Esophagus muscularis mucosa (tissue), 4 donors: ENCODE data around the gene MBD2. TPM values are rescaled to one million over a fixed set of nuclear protein-coding genes. Genes with fewer than 3 reads are reported as not detected.
A peak's percentile ranks its signal among the peaks of the same experiment; 100 is the strongest.

Experiments used
- DNase-seq: peaks from one replicate; pipeline ENCODE4 v3.0.0-alpha.2; 2017; ENCODE audit errors: extremely low spot score
- H3K27ac ChIP-seq, 4 donors: fragments of 200-600 bp; sonication (generic); replicated peaks in 1 of 4; 1 replicate in 3 of 4; 2 replicates in 1 of 4; pipeline ENCODE4 v1.5.1; 2016 to 2019; ENCODE audit warnings: mild to moderate bottlenecking in 1 of 4
- H3K27me3 ChIP-seq, 4 donors: fragments of 200-600 bp; sonication (generic); one replicate each; pipeline versions ENCODE4 v1.5.1 to v1.6.0; 2016 to 2019
- H3K36me3 ChIP-seq, 4 donors: fragments of 200-600 bp; sonication (generic); one replicate each; pipeline ENCODE4 v1.5.1; 2016 to 2019
- H3K4me1 ChIP-seq, 4 donors: fragments of 200-600 bp; sonication (generic); one replicate each; pipeline ENCODE4 v1.5.1; 2016 to 2019
- H3K4me3 ChIP-seq, 4 donors: fragments of 200-600 bp; sonication (generic); 1 replicate in 2 of 4; 2 replicates in 2 of 4; pipeline ENCODE4 v1.5.1; 2016 to 2019; ENCODE audit warnings: mild to moderate bottlenecking in 4 of 4, moderate library complexity in 1 of 4
- H3K9me3 ChIP-seq, 4 donors: fragments of 200-600 bp; sonication (generic); 1 replicate in 3 of 4; 2 replicates in 1 of 4; pipeline ENCODE4 v1.5.1; 2016 to 2019
- CTCF ChIP-seq, 3 experiments: fragments of 200-600 bp in 2 of 3; fragments of 450-650 bp in 1 of 3; sonication (generic) in 2 of 3; IDR thresholded peaks; one replicate each; pipeline ENCODE4 v1.5.1; 2017 to 2019; ENCODE audit warnings: antibody characterized with exemption in 3 of 3, mild to moderate bottlenecking in 2 of 3, moderate library complexity in 1 of 3
- EP300 ChIP-seq: sonication (generic); formaldehyde crosslinking; IDR thresholded peaks from one replicate; pipeline ENCODE4 v1.6.1; 2017; ENCODE audit warnings: antibody characterized with exemption
- POLR2A ChIP-seq: fragments of 450-650 bp; IDR thresholded peaks from one replicate; pipeline ENCODE4 v1.6.1; 2017; ENCODE audit warnings: antibody characterized with exemption, moderate library complexity, mild to moderate bottlenecking, low read depth
- POLR2AphosphoS5 ChIP-seq, 2 donors: sonication (generic); formaldehyde crosslinking; IDR thresholded peaks; one replicate each; pipeline ENCODE4 v1.6.1; 2017; ENCODE audit warnings: antibody characterized with exemption in 2 of 2
- WGBS: methylation state at CpG from one replicate; pipeline ENCODE4 v1.1.5; 2018; 5-methylcytosine and 5-hydroxymethylcytosine counted together
- intact Hi-C: fragments of 100-400 bp; cut with DNase I; formaldehyde crosslinking; loops from one replicate; pipeline ENCODE4 v1.15.1; 2023
- total RNA-seq, 4 donors: library from RNA; depleted of rRNA; stranded (reverse); fragments of >200 nt; gene quantifications; one replicate each; pipeline versions ENCODE4 v1.1.0 to v1.2.1, GENCODE V29; 2016

Gene MBD2
- 10 to 100 TPM; 30.7 to 43.9 (median 40.8) TPM for total RNA-seq

GRCh38 chr18:54224379-54225014 is at the start of gene MBD2:
Gene MBD2 (minus strand): TSS chr18:54224669. CDS start chr18:54224559, 110 bp downstream.
- intact Hi-C loops = loop anchor here (2.0 kb wide), 1 partner anchor 44 kb away; the partner anchor contains the start of gene POLI
- Histone ChIP-seq H3K4me1 (peaks cover 19 to 47% (median 36%) of the 10 kb centered on the region in 4 donors), H3K4me3 (peak within 1 kb of the TSS; percentile 77 to 92 (median 84)), H3K36me3 (no peaks in the 10 kb centered on the region), H3K27me3 (no peaks in the 10 kb centered on the region), H3K27ac (peak within 1 kb of the TSS; percentile 80 to 85 (median 83)), H3K9me3 (no peaks in the 10 kb centered on the region)
- WGBS = 0% methylated on average over 17 of the region's 66 CpGs
- peak; percentile 97 for DNase-seq
- no peak for TF ChIP-seq POLR2A
- TF ChIP-seq POLR2AphosphoS5 (IDR thresholded peaks at IDR 0.05) = peak; percentile 71 to 73
- TF ChIP-seq EP300 = no peak
- TF ChIP-seq CTCF (IDR thresholded peaks at IDR 0.05) = peak in 1 of 3 experiments; percentile 16

- Histone ChIP-seq H3K27ac (peak overlapping the region; percentile 87 to 91 (median 88)), H3K4me1 (peaks cover 7 to 22% (median 18%) of the 10 kb centered on the region in 4 donors), H3K9me3 (no peaks in the 10 kb centered on the region), H3K4me3 (peak overlapping the region; percentile 72 to 83 (median 82)), H3K27me3 (no peaks in the 10 kb centered on the region), H3K36me3 (no peaks in the 10 kb centered on the region)
- no peak for DNase-seq
- intact Hi-C loops = loop anchor here (2.0 kb wide), 1 partner anchor 45 kb away; the partner anchor contains the start of gene MBD2
- WGBS = 11% methylated on average over 27 of the region's 27 CpGs
- TF ChIP-seq CTCF (IDR thresholded peaks at IDR 0.05) (peak; percentile 26 to 45 (median 32)), POLR2AphosphoS5 (IDR thresholded peaks at IDR 0.05) (no peak), POLR2A (no peak), EP300 (no peak)
These were observed 45.7 kb upstream of the MBD2 start for GRCh38 chr18:54269893-54270844.

- Histone ChIP-seq H3K9me3 (no peaks in the 10 kb centered on the region), H3K27ac (peak overlapping the region; percentile 87 to 91 (median 88)), H3K36me3 (no peaks in the 10 kb centered on the region), H3K4me3 (peak overlapping the region; percentile 72 to 83 (median 82)), H3K27me3 (no peaks in the 10 kb centered on the region), H3K4me1 (peaks cover 7 to 22% (median 18%) of the 10 kb centered on the region in 4 donors)
- TF ChIP-seq POLR2A (no peak), EP300 (no peak), POLR2AphosphoS5 (IDR thresholded peaks at IDR 0.05) (no peak), CTCF (IDR thresholded peaks at IDR 0.05) (no peak)
- intact Hi-C loops = loop anchor here (2.0 kb wide), 1 partner anchor 44 kb away; the partner anchor contains the start of gene MBD2
- DNase-seq = no peak
- 62% methylated on average over 6 of the region's 6 CpGs for WGBS
These were observed 44.3 kb upstream of the MBD2 start for GRCh38 chr18:54268751-54269150.

GRCh38 chr18:54267701-54268100 is 43.2 kb upstream of the MBD2 start:
- H3K27ac ChIP-seq = no peak overlapping the region
- no peaks in the 10 kb centered on the region for H3K9me3 ChIP-seq
- no peaks in the 10 kb centered on the region for H3K36me3 ChIP-seq
- intact Hi-C loops = loop anchor here (2.0 kb wide), 1 partner anchor 43 kb away; the partner anchor contains the start of gene MBD2
- DNase-seq = no peak
- H3K4me1 ChIP-seq = peaks cover 7 to 22% (median 18%) of the 10 kb centered on the region in 4 donors
- H3K4me3 ChIP-seq = no peak overlapping the region
- WGBS = 93% methylated on average over 6 of the region's 7 CpGs
- TF ChIP-seq POLR2A (no peak), CTCF (IDR thresholded peaks at IDR 0.05) (no peak), EP300 (no peak), POLR2AphosphoS5 (IDR thresholded peaks at IDR 0.05) (no peak)
- no peaks in the 10 kb centered on the region for H3K27me3 ChIP-seq
